GM12875 (cell line): ENCODE results near the gene PROSER3.
"Not testable (repeated sequence)": the region's sequence is repeated elsewhere in the genome, so short reads cannot be mapped to it uniquely, and the experiment has no call there.

Experiments
- H3K4me3 ChIP-seq: one replicate; pipeline ENCODE4 v1.5.1; 2011; ENCODE audit warnings: low read depth, low read length, control low read depth
- CTCF ChIP-seq: IDR thresholded peaks from 2 replicates; pipeline ENCODE4 v1.5.1; 2011; ENCODE audit warnings: low read depth, mild to moderate bottlenecking, control low read depth, inconsistent platforms, low read length, moderate library complexity, borderline replicate concordance; ENCODE audit not compliant: insufficient read depth

Gene PROSER3

GRCh38 chr19:35792888-35793287 is 34.9 kb downstream of the PROSER3 start:
- no peak overlapping the region for H3K4me3 ChIP-seq
- TF ChIP-seq CTCF, result no peak

- TF ChIP-seq CTCF, result no peak
- no peak overlapping the region for H3K4me3 ChIP-seq
These were observed 35.6 kb downstream of the PROSER3 start for GRCh38 chr19:35793381-35794165.

- not testable (repeated sequence) for H3K4me3 ChIP-seq
These were observed 37.6 kb downstream of the PROSER3 start for GRCh38 chr19:35795564-35795963.

- no peak overlapping the region for H3K4me3 ChIP-seq
- no peak for TF ChIP-seq CTCF
These were observed 38.9 kb downstream of the PROSER3 start for GRCh38 chr19:35796645-35797542.

- no peak overlapping the region for H3K4me3 ChIP-seq
- TF ChIP-seq CTCF, result no peak
These were observed 39.7 kb downstream of the PROSER3 start for GRCh38 chr19:35797663-35798062.

- no peak overlapping the region for H3K4me3 ChIP-seq
- no peak for TF ChIP-seq CTCF
These were observed 43.9 kb downstream of the PROSER3 start for GRCh38 chr19:35801828-35802227.

- no peak for TF ChIP-seq CTCF
- H3K4me3 ChIP-seq, result no peak overlapping the region
These were observed 47.6 kb downstream of the PROSER3 start for GRCh38 chr19:35805526-35806102.
